A549 (cell line): ENCODE results near the gene SOD1. TPM values are rescaled to one million over a fixed set of nuclear protein-coding genes. Genes with fewer than 3 reads are reported as not detected.

Experiments
- ATAC-seq, 2 experiments: fragments of 200-7000 bp in 1 of 2; fragments of >200 bp in 1 of 2; cut with Nextera tagmentation in 1 of 2; cut with Tn5 transposase in 1 of 2; 3 replicates each; pipeline versions ENCODE4 v1.8.0 to v1.9.1; 2018 to 2020; ENCODE audit warnings: mild to moderate bottlenecking in 1 of 2, moderate library complexity in 1 of 2
- CTCF ChIA-PET: fragments of 300-600 bp; sonication (Branson Sonifier 250); formaldehyde crosslinking; extraction: SDS; loops from one replicate; lab custom pipeline; 2021; ENCODE audit warnings: antibody characterized with exemption, inconsistent platforms; lab: Yijun Ruan, JAX
- POLR2A ChIA-PET: fragments of 350-600 bp; formaldehyde crosslinking; extraction: SDS; loops from one replicate; lab custom pipeline; 2021; ENCODE audit warnings: antibody characterized with exemption, inconsistent platforms; lab: Yijun Ruan, JAX
- DNase-seq, 2 experiments: peaks; one replicate each; pipeline versions ENCODE4 v3.0.0 to v3.0.0-alpha.2; 2011 to 2016; ENCODE audit warnings: low read depth in 1 of 2, low spot score in 1 of 2
- FAIRE-seq: peaks from 2 replicates; lab custom pipeline; 2011; peaks lifted over from hg19 to GRCh38; lab: Jason Lieb, UNC
- H3K27ac ChIP-seq, 2 experiments: fragments of >200 bp; sonication (Bioruptor Twin); formaldehyde crosslinking; 3 replicates each; pipeline ENCODE4 v1.5.1; 2016 to 2017
- H3K4me1 ChIP-seq: fragments of >200 bp; sonication (Bioruptor Twin); formaldehyde crosslinking; 3 replicates; pipeline ENCODE4 v1.6.1; 2016
- H3K4me2 ChIP-seq: fragments of >200 bp; sonication (Bioruptor Twin); formaldehyde crosslinking; 3 replicates; pipeline ENCODE4 v1.6.1; 2016
- H3K4me3 ChIP-seq: fragments of >200 bp; sonication (Bioruptor Twin); formaldehyde crosslinking; 3 replicates; pipeline ENCODE4 v1.5.1; 2016
- H3K9me3 ChIP-seq: fragments of >200 bp; sonication (Bioruptor Twin); formaldehyde crosslinking; 3 replicates; pipeline ENCODE4 v1.6.1; 2016
- ATOH8 ChIP-seq: fragments of 250-450 bp; sonication (Bioruptor Pico); IDR thresholded peaks from 2 replicates; pipeline ENCODE4 v1.5.0; 2020; ENCODE audit warnings: low read depth, mild to moderate bottlenecking, moderate library complexity
- CBX2 ChIP-seq: fragments of 200-600 bp; sonication (generic); IDR thresholded peaks from 2 replicates; pipeline ENCODE4 v1.6.1; 2016; ENCODE audit warnings: low read depth, mild to moderate bottlenecking, borderline replicate concordance
- CEBPB ChIP-seq, 2 experiments: fragments of >200 bp in 1 of 2; sonication (Bioruptor Twin) in 1 of 2; formaldehyde crosslinking in 1 of 2; IDR thresholded peaks; 2 replicates each; pipeline ENCODE4 v1.6.1; 2012 to 2016
- CHD4 ChIP-seq: fragments of 200-600 bp; sonication (generic); IDR thresholded peaks from 2 replicates; pipeline ENCODE4 v1.6.1; 2016; ENCODE audit warnings: antibody characterized with exemption, mild to moderate bottlenecking, borderline replicate concordance
- CTCF ChIP-seq: fragments of >200 bp; sonication (Bioruptor Twin); formaldehyde crosslinking; IDR thresholded peaks from 3 replicates; pipeline ENCODE4 v1.5.1; 2016
- EHF ChIP-seq: fragments of 250-450 bp; sonication (Bioruptor Pico); IDR thresholded peaks from 2 replicates; pipeline ENCODE4 v1.5.0; 2020; ENCODE audit warnings: mild to moderate bottlenecking
- ESRRA ChIP-seq: fragments of 150-350 bp; IDR thresholded peaks from 2 replicates; pipeline ENCODE4 v1.6.1; 2014; ENCODE audit warnings: mild to moderate bottlenecking, low read length, borderline replicate concordance
- GATA3 ChIP-seq: IDR thresholded peaks from 2 replicates; pipeline ENCODE4 v1.6.1; 2012; ENCODE audit warnings: borderline replicate concordance
- HEYL ChIP-seq: fragments of 250-450 bp; sonication (Bioruptor Pico); IDR thresholded peaks from 2 replicates; pipeline ENCODE4 v1.8.0; 2021; ENCODE audit warnings: mild to moderate bottlenecking, moderate library complexity
- HOXB5 ChIP-seq: fragments of 250-450 bp; sonication (Bioruptor Pico); IDR thresholded peaks from 2 replicates; pipeline ENCODE4 v1.5.0; 2020; ENCODE audit warnings: mild to moderate bottlenecking, moderate library complexity
- JUN ChIP-seq, 2 experiments: fragments of >200 bp; sonication (Bioruptor Twin); formaldehyde crosslinking; IDR thresholded peaks; 2 replicates in 1 of 2; 3 replicates in 1 of 2; pipeline ENCODE4 v1.6.1; 2016 to 2017
- JUNB ChIP-seq: fragments of >200 bp; sonication (Bioruptor Twin); formaldehyde crosslinking; IDR thresholded peaks from 2 replicates; pipeline ENCODE4 v1.6.1; 2016
- KDM1A ChIP-seq: fragments of 200-600 bp; sonication (generic); IDR thresholded peaks from 2 replicates; pipeline ENCODE4 v1.6.1; 2016; ENCODE audit warnings: low read depth, mild to moderate bottlenecking
- KDM5A ChIP-seq: fragments of 200-600 bp; sonication (generic); IDR thresholded peaks from 2 replicates; pipeline ENCODE4 v1.6.1; 2016; ENCODE audit warnings: antibody characterized with exemption, mild to moderate bottlenecking
- NFE2L2 ChIP-seq: fragments of 150-350 bp; conservative IDR thresholded peaks from 2 replicates; pipeline ENCODE4 v1.6.1; 2014; ENCODE audit warnings: low read length
- NPAS2 ChIP-seq: fragments of 250-450 bp; sonication (Bioruptor Pico); IDR thresholded peaks from 2 replicates; pipeline ENCODE4 v1.8.0; 2022; ENCODE audit warnings: mild to moderate bottlenecking, moderate library complexity, borderline replicate concordance
- NR3C1 ChIP-seq: fragments of >200 bp; sonication (Bioruptor Twin); formaldehyde crosslinking; IDR thresholded peaks from 3 replicates; pipeline ENCODE4 v1.6.1; 2017
- POLR2A ChIP-seq: IDR thresholded peaks from 2 replicates; pipeline ENCODE4 v1.6.1; 2012; ENCODE audit warnings: mild to moderate bottlenecking, low read length
- TP53 ChIP-seq: fragments of 250-450 bp; sonication (Bioruptor Pico); IDR thresholded peaks from 2 replicates; pipeline ENCODE4 v1.5.0; 2021; ENCODE audit warnings: mild to moderate bottlenecking, moderate library complexity
- ZFP36 ChIP-seq: fragments of 450-650 bp; IDR thresholded peaks from 2 replicates; pipeline ENCODE4 v1.6.1; 2014; ENCODE audit warnings: borderline replicate concordance; ENCODE audit not compliant: partially characterized antibody
- ZNF302 ChIP-seq: fragments of 250-450 bp; sonication (Bioruptor Pico); IDR thresholded peaks from 2 replicates; pipeline ENCODE4 v1.9.0; 2021; ENCODE audit warnings: inconsistent platforms, mild to moderate bottlenecking, moderate library complexity
- ZSCAN20 ChIP-seq: fragments of 250-450 bp; sonication (Bioruptor Pico); IDR thresholded peaks from 2 replicates; pipeline ENCODE4 v1.8.0; 2022; ENCODE audit warnings: mild to moderate bottlenecking, moderate library complexity
- WGBS: methylation state at CpG from one replicate; pipeline ENCODE4 v1.1.6; 2017; ENCODE audit errors: missing lambda C conversion rate; 5-methylcytosine and 5-hydroxymethylcytosine counted together
- polyA plus RNA-seq, 4 experiments: library from polyadenylated mRNA; depleted of rRNA in 3 of 4; stranded (reverse); fragments of >200 nt; fragmentation: RNase III in 1 of 4; extraction: RNeasy Plus Mini Kit Qiagen cat#74134 plus additional on column Dnase treatment in 1 of 4; gene quantifications; 2 replicates in 3 of 4; 3 replicates in 1 of 4; pipeline ENCODE4 v1.2.3, GENCODE V29; 2011 to 2017
- small RNA-seq, 6 experiments: library from RNA; depleted of rRNA; stranded (forward); fragments of <200 nt; gene quantifications; one replicate each; pipeline ENCODE3, GENCODE V24; 2012
- TF ChIP-seq, protein P1 (sequence below): fragments of 450-650 bp; IDR thresholded peaks from 2 replicates; pipeline ENCODE4 v1.6.1; 2014; ENCODE audit warnings: antibody characterized with exemption
- TF ChIP-seq, protein P2 (sequence below): IDR thresholded peaks from 2 replicates; pipeline ENCODE4 v1.6.1; 2012; ENCODE audit warnings: low read depth, borderline replicate concordance

Gene SOD1
- polyA plus RNA-seq, 2 of the 4 experiments (the other 2 are of a cell fraction) = 488 to 551 TPM

GRCh38 chr21:31714741-31715365 lies 55.4 kb downstream of the SOD1 start:
- no peak for TF ChIP-seq NPAS2 (CRISPR knock-in tag)
- TF ChIP-seq ESRRA = no peak
- TF ChIP-seq HEYL = no peak
- no peak for TF ChIP-seq KDM1A
- TF ChIP-seq, protein P1, sequence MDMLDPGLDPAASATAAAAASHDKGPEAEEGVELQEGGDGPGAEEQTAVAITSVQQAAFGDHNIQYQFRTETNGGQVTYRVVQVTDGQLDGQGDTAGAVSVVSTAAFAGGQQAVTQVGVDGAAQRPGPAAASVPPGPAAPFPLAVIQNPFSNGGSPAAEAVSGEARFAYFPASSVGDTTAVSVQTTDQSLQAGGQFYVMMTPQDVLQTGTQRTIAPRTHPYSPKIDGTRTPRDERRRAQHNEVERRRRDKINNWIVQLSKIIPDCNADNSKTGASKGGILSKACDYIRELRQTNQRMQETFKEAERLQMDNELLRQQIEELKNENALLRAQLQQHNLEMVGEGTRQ = no peak
- no peak for TF ChIP-seq POLR2A
- TF ChIP-seq JUNB = no peak
- TF ChIP-seq, protein P2, sequence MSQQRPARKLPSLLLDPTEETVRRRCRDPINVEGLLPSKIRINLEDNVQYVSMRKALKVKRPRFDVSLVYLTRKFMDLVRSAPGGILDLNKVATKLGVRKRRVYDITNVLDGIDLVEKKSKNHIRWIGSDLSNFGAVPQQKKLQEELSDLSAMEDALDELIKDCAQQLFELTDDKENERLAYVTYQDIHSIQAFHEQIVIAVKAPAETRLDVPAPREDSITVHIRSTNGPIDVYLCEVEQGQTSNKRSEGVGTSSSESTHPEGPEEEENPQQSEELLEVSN = no peak
- TF ChIP-seq NR3C1 = no peak
- no peak for TF ChIP-seq GATA3
- no peak for TF ChIP-seq ZFP36
- no peak for TF ChIP-seq ZSCAN20
- no peak for TF ChIP-seq NFE2L2
- TF ChIP-seq EHF (CRISPR knock-in tag) = no peak
- ATAC-seq = 0 out of 6 replicates have a peak, but pooled peaks of 1 of the 2 experiments have one; percentile 19
- ChIA-PET CTCF (no interaction called here), POLR2A (no interaction called here)
- no peak for DNase-seq
- WGBS = 91% methylated on average over 5 of the region's 5 CpGs
- Histone ChIP-seq H3K4me1 (peaks cover 57% of the 10 kb centered on the region; the same call in 2 of the 3 replicates), H3K9me3 (no peaks in the 10 kb centered on the region), H3K4me3 (no peak overlapping the region), H3K4me2 (peak overlapping the region; percentile 30; the same call in 2 of the 3 replicates), H3K27ac (no peak overlapping the region)
- FAIRE-seq = no peak

DNA sequence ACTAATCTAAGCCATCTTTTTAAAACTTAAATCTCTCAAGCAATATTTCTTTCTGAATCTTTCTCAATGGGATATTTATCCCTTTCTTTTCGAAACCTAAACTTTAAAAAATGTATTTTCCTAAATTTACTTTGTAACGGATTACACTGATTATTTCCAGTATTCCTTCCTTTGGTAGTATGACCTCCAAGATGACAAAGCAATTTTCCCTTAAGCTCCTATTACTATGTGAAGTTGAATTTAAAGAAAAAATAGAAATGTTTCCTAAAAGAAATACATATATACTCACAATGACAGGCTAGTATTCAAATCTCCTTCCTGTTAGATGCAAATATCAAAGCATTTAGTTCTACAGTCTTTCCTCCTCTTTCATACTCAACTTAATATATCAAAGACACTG lies 56.6 kb downstream of the SOD1 start:
- Histone ChIP-seq H3K4me2 (peak overlapping the region; percentile 9; the same call in 1 of the 3 replicates), H3K4me3 (no peak overlapping the region)
- 88% methylated on average over 2 of the region's 2 CpGs for WGBS
- ATAC-seq (no peak), DNase-seq (no peak)
- no peak for TF ChIP-seq ESRRA
- TF ChIP-seq CHD4 = no peak
- TF ChIP-seq KDM5A = no peak
- TF ChIP-seq POLR2A = no peak
- TF ChIP-seq TP53 (CRISPR knock-in tag) = no peak
- TF ChIP-seq ZNF302 (CRISPR knock-in tag) = no peak
- TF ChIP-seq ATOH8 = no peak
- TF ChIP-seq CTCF = no peak
- TF ChIP-seq CEBPB (IDR thresholded peaks at IDR 0.05) = no peak
- no peak for TF ChIP-seq HOXB5 (CRISPR knock-in tag)
- TF ChIP-seq JUN (IDR thresholded peaks at IDR 0.05) = no peak
- no peak for TF ChIP-seq CBX2
- TF ChIP-seq ZFP36 = no peak
- TF ChIP-seq, all 56 proteins: peak for 0
- H3K4me1 ChIP-seq = peaks cover 49% of the 10 kb centered on the region; the same call in 2 of the 3 replicates
- CTCF ChIA-PET = no interaction called here
- POLR2A ChIA-PET = no interaction called here
- FAIRE-seq = no peak
- H3K27ac ChIP-seq = no peak overlapping the region
- no peaks in the 10 kb centered on the region for H3K9me3 ChIP-seq

Small RNA genes lying within 50 kb of the gene (small RNA-seq; reads per million reads assigned to genes)
- gene RF01241 = 0 reads per million in 6 experiments

Other genes with a start within 250 kb of the SOD1 start
- gene SCAF4, start 72.4 kb downstream of the SOD1 start, polyA plus RNA-seq (2011; rRNA removed) = 10.4 and 12.9 TPM in 2 replicates
- 15.3 to 16.8 TPM (median 16.6 TPM) in 3 replicates for gene SCAF4, start 72.4 kb downstream of the SOD1 start, polyA plus RNA-seq (2017; fragmentation: RNase III; extraction: RNeasy Plus Mini Kit Qiagen cat#74134 plus additional on column Dnase treatment)
- gene HUNK, start 213.3 kb downstream of the SOD1 start, polyA plus RNA-seq (2011; rRNA removed) = 0.52 and 0.71 TPM in 2 replicates
- 0.37 to 0.63 TPM (median 0.44 TPM) in 3 replicates for gene HUNK, start 213.3 kb downstream of the SOD1 start, polyA plus RNA-seq (2017; fragmentation: RNase III; extraction: RNeasy Plus Mini Kit Qiagen cat#74134 plus additional on column Dnase treatment)